Fibroblast of the aortic adventitia (primary cell): ENCODE measurements around the gene PSMC3IP. TPM values are rescaled to one million over a fixed set of nuclear protein-coding genes. Genes with fewer than 3 reads are reported as not detected.
"Not testable (repeated sequence)": the region's sequence is repeated elsewhere in the genome, so short reads cannot be mapped to it uniquely, and the experiment has no call there.

Experiments
- DNase-seq: peaks from one replicate; pipeline ENCODE4 v3.0.0-alpha.2; 2010; ENCODE audit warnings: low read depth
- H3K4me3 ChIP-seq: 2 replicates; pipeline ENCODE4 v1.5.1; 2011; ENCODE audit warnings: low read depth, mild to moderate bottlenecking, control low read depth, low read length, moderate library complexity
- CTCF ChIP-seq: IDR thresholded peaks from 2 replicates; pipeline ENCODE4 v1.5.1; 2011; ENCODE audit warnings: mild to moderate bottlenecking, low read length, control low read depth, inconsistent platforms; ENCODE audit not compliant: insufficient read depth
- total RNA-seq: library from RNA; depleted of rRNA; stranded (reverse); fragments of >200 nt; gene quantifications from 2 replicates; pipeline ENCODE4 v1.2.3, GENCODE V29; 2012; ENCODE audit warnings: low replicate concordance

PSMC3IP gene
- 0.49 and 18.3 TPM in 2 replicates for total RNA-seq

GRCh38 chr17:42577532-42578281 is at the start of gene PSMC3IP:
TSS of gene PSMC3IP (minus strand) at chr17:42577729. CDS start at chr17:42577686, 43 bp downstream.
- TF ChIP-seq CTCF: peak; percentile 42
- peak within 1 kb of the TSS; percentile 75 for H3K4me3 ChIP-seq
- peak; percentile 93 for DNase-seq

- peak; percentile 4 for TF ChIP-seq CTCF
- DNase-seq: peak; percentile 67
- no peak overlapping the region for H3K4me3 ChIP-seq
These were observed 46.4 kb upstream of the PSMC3IP start for GRCh38 chr17:42623732-42624596.

GRCh38 chr17:42623271-42623670 is 45.7 kb upstream of the PSMC3IP start:
- no peak overlapping the region for H3K4me3 ChIP-seq
- DNase-seq: no peak

GRCh38 chr17:42621987-42622386 is 44.5 kb upstream of the PSMC3IP start:
- H3K4me3 ChIP-seq, DNase-seq: not testable (repeated sequence)

More at GRCh38 chr17:42623271-42623670, 45.7 kb upstream of the PSMC3IP start:
- TF ChIP-seq CTCF: no peak

- DNase-seq: no peak
- no peak overlapping the region for H3K4me3 ChIP-seq
- TF ChIP-seq CTCF: no peak
These were observed 41.1 kb upstream of the PSMC3IP start for GRCh38 chr17:42618442-42619150.

GRCh38 chr17:42617956-42618431 is 40.5 kb upstream of the PSMC3IP start:
- H3K4me3 ChIP-seq: no peak overlapping the region
- no peak for TF ChIP-seq CTCF
- DNase-seq: no peak
